Common myeloid progenitor, CD34-positive (primary cell): ENCODE data around the gene ETV4. TPM values are rescaled to one million over a fixed set of nuclear protein-coding genes. Genes with fewer than 3 reads are reported as not detected.

Experiments
- CTCF ChIA-PET: fragments of 350-600 bp; sonication (Branson Sonifier 250); formaldehyde crosslinking; loops from one replicate; lab custom pipeline; 2021; ENCODE audit warnings: antibody characterized with exemption; lab: Charles Lee
- POLR2A ChIA-PET: fragments of 350-600 bp; sonication (Branson Sonifier 250); formaldehyde crosslinking; loops from one replicate; lab custom pipeline; 2021; ENCODE audit warnings: antibody characterized with exemption; lab: Charles Lee
- DNase-seq, 3 donors: peaks; one replicate each; pipeline versions ENCODE4 v3.0.0 to v3.0.0-alpha.2; 2013
- H3K27ac ChIP-seq, 2 experiments: 1 replicate in 1 of 2; 2 replicates in 1 of 2; pipeline ENCODE4 v1.7.0; 2013; ENCODE audit warnings: inconsistent platforms in 2 of 2, low read length in 2 of 2, mild to moderate bottlenecking in 2 of 2, low read depth in 1 of 2, moderate library complexity in 1 of 2; ENCODE audit not compliant: severe bottlenecking in 2 of 2, insufficient read depth in 1 of 2, poor library complexity in 1 of 2
- H3K27me3 ChIP-seq, 5 experiments: replicated peaks in 2 of 5; 1 replicate in 3 of 5; 2 replicates in 2 of 5; pipeline versions ENCODE4 v1.6.1 to v1.7.0; 2013; ENCODE audit warnings: low read length in 4 of 5, mild to moderate bottlenecking in 2 of 5, moderate library complexity in 2 of 5, inconsistent platforms in 1 of 5; ENCODE audit not compliant: insufficient read depth in 5 of 5, control insufficient read depth in 4 of 5
- H3K36me3 ChIP-seq, 4 experiments: 1 replicate in 2 of 4; 2 replicates in 2 of 4; pipeline versions ENCODE4 v1.6.1 to v1.7.0; 2013; ENCODE audit warnings: low read length in 3 of 4, control low read depth in 1 of 4, mild to moderate bottlenecking in 1 of 4; ENCODE audit not compliant: control insufficient read depth in 4 of 4, insufficient read depth in 4 of 4
- H3K4me1 ChIP-seq, 4 experiments: 1 replicate in 3 of 4; 2 replicates in 1 of 4; pipeline versions ENCODE4 v1.6.1 to v1.7.1; 2013; ENCODE audit warnings: low read length in 3 of 4, mild to moderate bottlenecking in 3 of 4, control low read depth in 1 of 4, inconsistent platforms in 1 of 4, moderate library complexity in 1 of 4; ENCODE audit not compliant: control insufficient read depth in 4 of 4, insufficient read depth in 4 of 4; ENCODE audit errors: control extremely low read depth in 1 of 4
- H3K4me3 ChIP-seq, 7 experiments: 1 replicate in 4 of 7; 2 replicates in 3 of 7; pipeline versions ENCODE4 v1.5.1 to v1.7.0; 2013; ENCODE audit warnings: mild to moderate bottlenecking in 7 of 7, low read length in 6 of 7, moderate library complexity in 6 of 7, inconsistent platforms in 2 of 7, low read depth in 2 of 7, control low read depth in 1 of 7; ENCODE audit not compliant: insufficient read depth in 4 of 7, control insufficient read depth in 1 of 7; ENCODE audit errors: extremely low read depth in 1 of 7
- H3K9me3 ChIP-seq, 5 experiments: 1 replicate in 4 of 5; 2 replicates in 1 of 5; pipeline versions ENCODE4 v1.6.1 to v1.7.1; 2013; ENCODE audit warnings: low read length in 4 of 5, mild to moderate bottlenecking in 2 of 5, inconsistent platforms in 1 of 5, low read depth in 1 of 5, moderate library complexity in 1 of 5; ENCODE audit not compliant: control insufficient read depth in 4 of 5, insufficient read depth in 2 of 5; ENCODE audit errors: control extremely low read depth in 1 of 5
- WGBS: methylation state at CpG from one replicate; pipeline ENCODE4 v1.1.5; 2013; ENCODE audit not compliant: insufficient coverage; 5-methylcytosine and 5-hydroxymethylcytosine counted together
- polyA plus RNA-seq: library from polyadenylated mRNA; unstranded; fragments of 120-200 nt; gene quantifications from one replicate; pipeline ENCODE4 v1.2.1, GENCODE V29; 2013

The ETV4 gene
- not detected for polyA plus RNA-seq

DNA sequence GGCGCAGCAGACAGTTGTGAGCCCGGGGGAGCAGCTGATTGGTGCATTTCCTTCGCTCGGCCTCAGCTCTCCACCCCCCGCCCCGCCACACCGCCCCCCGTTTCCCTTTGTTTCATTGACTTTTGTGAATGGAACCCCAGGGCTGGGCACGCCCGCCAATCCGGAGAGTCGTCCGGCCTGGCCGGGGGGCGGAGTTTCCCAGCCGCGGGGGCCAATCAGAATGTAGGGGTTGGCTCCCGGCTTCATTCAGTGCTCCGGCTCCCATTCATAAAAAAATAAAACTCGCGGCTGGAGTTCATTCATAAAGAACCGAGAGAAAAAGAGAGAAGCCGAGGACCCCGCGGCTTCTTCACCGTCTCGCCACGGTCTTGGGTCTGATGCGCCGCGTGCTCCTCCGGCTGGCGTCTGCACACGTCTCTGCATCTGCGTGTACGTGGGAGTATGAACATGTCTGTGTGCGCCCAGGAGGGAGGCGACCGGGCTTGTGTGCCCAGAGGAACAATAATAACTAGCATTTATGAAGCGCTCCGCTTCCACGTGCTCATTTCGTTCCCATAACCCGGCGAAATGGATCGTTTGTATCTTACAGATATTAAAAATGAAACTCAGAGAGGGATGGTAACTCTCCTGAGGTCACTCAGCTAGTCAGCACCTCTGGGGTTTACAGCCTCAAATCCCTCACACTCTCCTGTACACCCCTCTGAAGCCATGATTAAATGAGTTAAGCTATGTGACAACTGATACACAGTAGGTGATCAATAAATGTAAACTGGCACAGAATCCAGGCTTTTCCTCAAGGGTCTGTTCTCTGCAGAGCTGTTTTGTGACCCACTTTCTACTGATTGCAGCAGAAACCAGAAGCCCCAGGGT lies at the start of gene ETV4:
Gene ETV4, minus strand, starts transcription at position 22 of the 870 bp plus-strand sequence. CDS start 723 bp downstream, outside the sequence.
- POLR2A ChIA-PET: no interaction called here
- DNase-seq: peak; percentile 86 to 93 (median 93)
- Histone ChIP-seq H3K4me3 (peak within 1 kb of the TSS; percentile 28 to 73 (median 54)), H3K27me3 (peaks cover 14 to 70% (median 15%) of the 10 kb centered on the region in 5 experiments), H3K27ac (no peak within 1 kb of the TSS), H3K4me1 (peaks cover 2 to 30% (median 27%) of the 10 kb centered on the region in 4 experiments), H3K9me3 (no peaks in the 10 kb centered on the region), H3K36me3 (no peaks in the 10 kb centered on the region)
- CTCF ChIA-PET: interaction anchor here (1.1 to 1.5 kb wide), 2 partner anchors 16 to 17 kb away, joined by 4 to 5 read pairs; no protein-coding TSS in a partner anchor
- 1% methylated on average over 41 of the region's 46 CpGs for WGBS

DNA sequence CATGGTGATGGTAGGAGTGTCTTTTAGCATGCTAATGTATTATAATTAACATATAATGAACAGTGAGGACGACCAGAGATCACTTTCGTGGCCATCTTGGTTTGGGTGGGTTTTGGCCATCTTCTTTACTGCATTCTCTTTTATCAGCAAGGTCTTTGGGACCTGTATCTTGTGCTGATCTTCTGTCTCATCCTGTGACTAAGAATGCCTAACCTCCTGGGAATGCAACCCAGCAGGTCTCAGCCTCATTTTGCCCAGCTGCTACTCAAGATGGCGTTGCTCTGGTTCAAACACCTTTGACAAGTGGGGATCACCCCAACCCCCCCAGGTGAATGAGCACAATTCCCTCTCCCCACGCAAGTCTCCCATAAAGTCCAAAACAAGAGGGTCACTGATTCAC lies 49.3 kb upstream of the ETV4 start:
- no peaks in the 10 kb centered on the region for H3K4me1 ChIP-seq
- ChIA-PET POLR2A (no interaction called here), CTCF (no interaction called here)
- H3K36me3 ChIP-seq: no peaks in the 10 kb centered on the region
- no peak overlapping the region for H3K4me3 ChIP-seq
- DNase-seq: no peak
- H3K9me3 ChIP-seq: no peaks in the 10 kb centered on the region
- H3K27me3 ChIP-seq: peaks cover 0 to 4% (median 0%) of the 10 kb centered on the region in 5 experiments
- WGBS: 100% methylated on average over 1 of the region's 4 CpGs
- no peak overlapping the region for H3K27ac ChIP-seq

DNA sequence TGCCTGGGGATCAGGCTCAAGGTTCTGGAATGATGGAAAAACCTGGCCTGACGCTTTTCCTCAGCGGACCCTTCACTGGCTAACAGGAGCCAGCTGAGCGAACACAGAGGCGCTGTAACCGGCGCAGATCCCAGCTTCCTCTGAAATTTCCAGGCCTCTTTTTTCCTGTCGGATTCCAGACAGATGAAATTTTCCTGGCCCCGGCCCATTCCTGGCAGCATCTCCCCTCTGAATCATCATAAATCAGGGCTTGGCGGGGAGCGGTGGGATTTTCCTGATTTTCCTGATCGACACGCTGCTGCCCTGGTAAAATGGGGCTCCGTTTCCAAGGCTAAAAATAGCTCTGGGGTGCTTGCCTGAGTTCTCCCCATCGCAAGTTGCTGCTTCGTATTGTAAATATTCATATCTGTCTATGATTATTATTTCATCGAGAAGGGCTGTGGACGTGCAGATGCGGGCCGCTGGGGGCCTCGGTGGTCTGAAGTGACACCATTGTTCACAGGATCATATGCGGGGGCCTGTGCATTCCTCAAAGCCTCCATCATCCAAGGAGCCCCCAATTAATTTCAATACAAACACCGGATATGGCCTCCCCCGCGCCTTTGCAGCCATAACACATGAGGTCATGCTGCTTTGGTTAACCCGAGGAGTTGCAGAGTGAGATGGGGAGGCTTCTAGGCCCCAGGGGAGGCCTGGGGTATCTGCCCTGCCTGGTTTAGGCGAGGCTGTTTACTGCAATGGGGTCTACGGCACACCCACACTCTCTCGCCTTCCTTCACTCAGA lies 45.8 kb upstream of the ETV4 start:
- WGBS: over 99% methylated on average over 16 of the region's 28 CpGs
- Histone ChIP-seq H3K27me3 (peaks cover 0 to 2% (median 0%) of the 10 kb centered on the region in 5 experiments), H3K36me3 (no peaks in the 10 kb centered on the region), H3K9me3 (peaks cover 0 to 3% (median 2%) of the 10 kb centered on the region in 5 experiments), H3K27ac (no peak overlapping the region), H3K4me3 (no peak overlapping the region), H3K4me1 (no peaks in the 10 kb centered on the region)
- ChIA-PET POLR2A (no interaction called here), CTCF (interaction anchor here (0.6 to 1.7 kb wide), 4 partner anchors 13 to 81 kb away, joined by 3 to 5 read pairs (median 4); no protein-coding TSS in a partner anchor)
- no peak for DNase-seq

GRCh38 chr17:43591001-43591400 lies 44.9 kb upstream of the ETV4 start:
- Histone ChIP-seq H3K27me3 (no peaks in the 10 kb centered on the region), H3K27ac (no peak overlapping the region), H3K4me1 (no peaks in the 10 kb centered on the region), H3K4me3 (no peak overlapping the region), H3K36me3 (no peaks in the 10 kb centered on the region), H3K9me3 (peaks cover 0 to 3% (median 2%) of the 10 kb centered on the region in 5 experiments)
- ChIA-PET CTCF (interaction anchor here (0.7 to 1.7 kb wide), 4 partner anchors 12 to 82 kb away, joined by 3 to 5 read pairs (median 4); no protein-coding TSS in a partner anchor), POLR2A (no interaction called here)
- WGBS: 96% methylated on average over 3 of the region's 3 CpGs
- DNase-seq: no peak

DNA sequence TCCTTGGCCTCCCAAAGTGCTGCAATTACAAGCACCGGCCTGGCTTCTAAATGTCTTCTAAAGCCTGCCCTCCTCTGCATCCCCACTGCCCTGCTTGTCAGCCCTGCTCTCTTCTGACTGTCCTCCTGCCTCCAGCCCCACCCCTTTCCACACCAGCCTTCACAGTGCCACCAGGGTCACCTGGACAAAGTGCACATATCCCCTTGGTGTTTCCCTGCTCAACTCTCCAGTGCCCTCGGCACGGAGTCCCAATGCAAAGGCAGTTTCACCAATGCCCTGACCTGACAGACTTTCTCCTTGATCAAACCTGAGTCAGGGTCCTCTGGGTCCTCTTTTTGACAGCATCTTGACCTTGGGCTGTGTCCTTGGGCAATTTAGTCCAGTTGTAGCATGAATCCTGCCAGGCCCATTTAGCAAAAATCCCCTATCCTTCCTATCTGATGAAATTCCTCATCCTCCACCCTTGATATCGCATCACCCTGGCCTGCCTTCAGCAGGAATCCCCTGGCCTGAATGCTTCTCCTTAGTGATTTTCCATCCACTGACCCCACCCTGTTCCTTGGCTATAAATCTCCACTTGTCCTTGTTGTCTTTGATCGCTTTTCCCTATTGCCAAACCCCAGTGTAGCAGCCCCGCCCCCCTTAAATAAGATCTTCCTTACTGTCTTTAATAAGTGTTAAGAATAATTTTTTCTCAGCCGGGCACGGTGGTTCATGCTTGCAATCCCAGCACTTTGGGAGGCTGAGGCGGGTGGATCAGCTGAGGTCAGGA lies 42.7 kb upstream of the ETV4 start:
- no peak for DNase-seq
- Histone ChIP-seq H3K4me3 (no peak overlapping the region), H3K27me3 (no peaks in the 10 kb centered on the region), H3K27ac (no peak overlapping the region), H3K36me3 (no peaks in the 10 kb centered on the region), H3K9me3 (peaks cover 0 to 3% (median 2%) of the 10 kb centered on the region in 5 experiments), H3K4me1 (no peaks in the 10 kb centered on the region)
- ChIA-PET CTCF (no interaction called here), POLR2A (no interaction called here)
- WGBS: 97% methylated on average over 5 of the region's 9 CpGs

GRCh38 chr17:43588121-43588520 lies 42.0 kb upstream of the ETV4 start:
- Histone ChIP-seq H3K27me3 (peaks cover 0 to under 1% (median 0%) of the 10 kb centered on the region in 5 experiments), H3K4me1 (no peaks in the 10 kb centered on the region), H3K27ac (no peak overlapping the region), H3K9me3 (peaks cover 0 to 3% (median 2%) of the 10 kb centered on the region in 5 experiments), H3K36me3 (no peaks in the 10 kb centered on the region), H3K4me3 (peak overlapping the region in 1 of 7 experiments; percentile 19)
- 60% methylated on average over 1 of the region's 2 CpGs for WGBS
- CTCF ChIA-PET: no interaction called here
- no peak for DNase-seq
- POLR2A ChIA-PET: no interaction called here
